Fibroblast of lung (primary cell): ENCODE measurements around the gene GPR176.

Experiments
- EZH2 ChIP-seq: IDR thresholded peaks from 2 replicates; pipeline ENCODE4 v1.5.1; 2012; ENCODE audit warnings: low read length, control low read depth, mild to moderate bottlenecking; ENCODE audit errors: missing control alignments
- TF ChIP-seq, protein P1 (sequence below), 2 donors: IDR thresholded peaks in 1 of 2; conservative IDR thresholded peaks in 1 of 2; 1 replicate in 1 of 2; 2 replicates in 1 of 2; pipeline ENCODE4 v1.5.1; 2011 to 2012; ENCODE audit warnings: low read length in 2 of 2, control low read depth in 1 of 2, inconsistent platforms in 1 of 2, low read depth in 1 of 2, mild to moderate bottlenecking in 1 of 2

- TF ChIP-seq, protein P1, sequence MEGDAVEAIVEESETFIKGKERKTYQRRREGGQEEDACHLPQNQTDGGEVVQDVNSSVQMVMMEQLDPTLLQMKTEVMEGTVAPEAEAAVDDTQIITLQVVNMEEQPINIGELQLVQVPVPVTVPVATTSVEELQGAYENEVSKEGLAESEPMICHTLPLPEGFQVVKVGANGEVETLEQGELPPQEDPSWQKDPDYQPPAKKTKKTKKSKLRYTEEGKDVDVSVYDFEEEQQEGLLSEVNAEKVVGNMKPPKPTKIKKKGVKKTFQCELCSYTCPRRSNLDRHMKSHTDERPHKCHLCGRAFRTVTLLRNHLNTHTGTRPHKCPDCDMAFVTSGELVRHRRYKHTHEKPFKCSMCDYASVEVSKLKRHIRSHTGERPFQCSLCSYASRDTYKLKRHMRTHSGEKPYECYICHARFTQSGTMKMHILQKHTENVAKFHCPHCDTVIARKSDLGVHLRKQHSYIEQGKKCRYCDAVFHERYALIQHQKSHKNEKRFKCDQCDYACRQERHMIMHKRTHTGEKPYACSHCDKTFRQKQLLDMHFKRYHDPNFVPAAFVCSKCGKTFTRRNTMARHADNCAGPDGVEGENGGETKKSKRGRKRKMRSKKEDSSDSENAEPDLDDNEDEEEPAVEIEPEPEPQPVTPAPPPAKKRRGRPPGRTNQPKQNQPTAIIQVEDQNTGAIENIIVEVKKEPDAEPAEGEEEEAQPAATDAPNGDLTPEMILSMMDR (conservative IDR thresholded peaks at IDR 0.05 in 1 of 2, IDR thresholded peaks at IDR 0.05 in 1 of 2; ENCODE audit: low read depth in 1 of 2, low read length in 2 of 2), result peak; percentile 20 to 40
- TF ChIP-seq EZH2, result no peak
Observed at GRCh38 chr15:39801641-39802309, 118.3 kb downstream of the GPR176 start.
